Cardiac fibroblast (primary cell): Measurements from ENCODE around the gene RPL3.

Source experiments
- DNase-seq, 2 donors: peaks; one replicate each; pipeline versions ENCODE4 v3.0.0 to v3.0.0-alpha.2; 2010; ENCODE audit warnings: low read depth in 2 of 2
- H3K4me3 ChIP-seq, 2 donors: replicated peaks in 1 of 2; 1 replicate in 1 of 2; 2 replicates in 1 of 2; pipeline ENCODE4 v1.5.1; 2011; ENCODE audit warnings: low read depth in 2 of 2, low read length in 2 of 2, mild to moderate bottlenecking in 2 of 2, moderate library complexity in 1 of 2
- CTCF ChIP-seq: IDR thresholded peaks from one replicate; pipeline ENCODE4 v1.5.1; 2011; ENCODE audit warnings: low read depth, mild to moderate bottlenecking, low read length, inconsistent platforms

RPL3 gene

GRCh38 chr22:39303358-39303757 lies 16.1 kb downstream of the RPL3 start:
- no peak overlapping the region for H3K4me3 ChIP-seq
- no peak for DNase-seq
- no peak for TF ChIP-seq CTCF

- no peak overlapping the region for H3K4me3 ChIP-seq
- TF ChIP-seq CTCF = no peak
- DNase-seq = no peak
Measured at GRCh38 chr22:39302431-39302960, 16.9 kb downstream of the RPL3 start.

GRCh38 chr22:39301926-39302325 lies 17.5 kb downstream of the RPL3 start:
- no peak overlapping the region for H3K4me3 ChIP-seq
- no peak for TF ChIP-seq CTCF
- DNase-seq = no peak

GRCh38 chr22:39301108-39301507 lies 18.3 kb downstream of the RPL3 start:
- TF ChIP-seq CTCF = no peak
- no peak overlapping the region for H3K4me3 ChIP-seq
- DNase-seq = no peak

GRCh38 chr22:39300186-39300830 lies 19.1 kb downstream of the RPL3 start:
- TF ChIP-seq CTCF = no peak
- H3K4me3 ChIP-seq = no peak overlapping the region
- DNase-seq = peak in 1 of 2 donors; percentile 22

GRCh38 chr22:39299829-39300178 lies 19.6 kb downstream of the RPL3 start:
- TF ChIP-seq CTCF = no peak
- no peak overlapping the region for H3K4me3 ChIP-seq
- peak in 1 of 2 donors; percentile 53 for DNase-seq
